Amygdala (tissue), 56 donors: ENCODE measurements around the gene ALKBH3.

Experiments used
- DNase-seq, 56 donors: peaks; one replicate each; lab custom pipeline; 2025; lab: John Stamatoyannopoulos, UW

ALKBH3 gene

GRCh38 chr11:43892851-43893250 lies 12.2 kb downstream of the ALKBH3 start:
- no peak for DNase-seq

GRCh38 chr11:43894546-43894945 lies 13.9 kb downstream of the ALKBH3 start:
- DNase-seq = no peak

- DNase-seq = peak in 4 of 56 donors; percentile 4 to 18 (median 5)
Observed at GRCh38 chr11:43895601-43896000, 15.0 kb downstream of the ALKBH3 start.

GRCh38 chr11:43898574-43898973 lies 17.9 kb downstream of the ALKBH3 start:
- no peak for DNase-seq

GRCh38 chr11:43899094-43899493 lies 18.5 kb downstream of the ALKBH3 start:
- no peak for DNase-seq

- DNase-seq = no peak
Observed at GRCh38 chr11:43901551-43901950, 20.9 kb downstream of the ALKBH3 start.

GRCh38 chr11:43903078-43903477 lies 22.4 kb downstream of the ALKBH3 start:
- no peak for DNase-seq

- DNase-seq = no peak
Observed at GRCh38 chr11:43903969-43904368, 23.3 kb downstream of the ALKBH3 start.

GRCh38 chr11:43904742-43905535 lies 24.3 kb downstream of the ALKBH3 start:
- DNase-seq = peak in 10 of 56 donors; percentile 5 to 28 (median 22)

GRCh38 chr11:43905813-43906241 lies 25.2 kb downstream of the ALKBH3 start:
- peak in 13 of 56 donors; percentile 5 to 60 (median 15) for DNase-seq

- DNase-seq = no peak
Observed at GRCh38 chr11:43907028-43907975, 26.7 kb downstream of the ALKBH3 start.

GRCh38 chr11:43908191-43908590 lies 27.6 kb downstream of the ALKBH3 start:
- no peak for DNase-seq

- DNase-seq = no peak
Observed at GRCh38 chr11:43908683-43909082, 28.1 kb downstream of the ALKBH3 start.

- no peak for DNase-seq
Observed at GRCh38 chr11:43913829-43914380, 33.3 kb downstream of the ALKBH3 start.

- no peak for DNase-seq
Observed at GRCh38 chr11:43914466-43914865, 33.8 kb downstream of the ALKBH3 start.

- DNase-seq = no peak
Observed at GRCh38 chr11:43916621-43917020, 36.0 kb downstream of the ALKBH3 start.

- DNase-seq = no peak
Observed at GRCh38 chr11:43917851-43918250, 37.2 kb downstream of the ALKBH3 start.

GRCh38 chr11:43918662-43919061 lies 38.0 kb downstream of the ALKBH3 start:
- DNase-seq = no peak

- DNase-seq = no peak
Observed at GRCh38 chr11:43919852-43920597, 39.4 kb downstream of the ALKBH3 start.
